Raji (cell line): ENCODE data around the gene OOEP.

Source experiments
- POLR2A ChIP-seq: IDR thresholded peaks from 2 replicates; pipeline ENCODE4 v1.6.1; 2011; ENCODE audit warnings: low read depth, low read length, control low read depth; ENCODE audit not compliant: insufficient read depth

OOEP gene

DNA sequence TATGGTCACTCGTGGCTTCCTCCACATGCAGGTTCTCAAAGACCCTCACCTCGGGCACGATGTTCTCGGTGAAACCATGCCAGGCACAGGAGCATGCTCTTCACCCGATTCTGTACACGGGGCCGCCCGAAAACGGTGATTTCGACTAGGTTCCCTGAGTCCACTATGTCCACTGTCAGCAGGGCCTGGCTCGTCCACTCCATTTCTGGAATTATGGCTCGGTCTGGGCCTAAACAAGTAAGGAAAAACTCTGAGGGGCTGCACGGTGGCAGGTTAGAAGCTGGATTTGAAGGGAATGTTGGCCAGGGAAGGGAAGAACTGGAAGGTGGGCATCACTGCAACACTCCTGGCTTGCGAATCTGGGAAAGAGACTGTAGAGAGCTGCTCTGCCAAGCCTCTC is 540 bp downstream of the OOEP start:
- no peak for TF ChIP-seq POLR2A

DNA sequence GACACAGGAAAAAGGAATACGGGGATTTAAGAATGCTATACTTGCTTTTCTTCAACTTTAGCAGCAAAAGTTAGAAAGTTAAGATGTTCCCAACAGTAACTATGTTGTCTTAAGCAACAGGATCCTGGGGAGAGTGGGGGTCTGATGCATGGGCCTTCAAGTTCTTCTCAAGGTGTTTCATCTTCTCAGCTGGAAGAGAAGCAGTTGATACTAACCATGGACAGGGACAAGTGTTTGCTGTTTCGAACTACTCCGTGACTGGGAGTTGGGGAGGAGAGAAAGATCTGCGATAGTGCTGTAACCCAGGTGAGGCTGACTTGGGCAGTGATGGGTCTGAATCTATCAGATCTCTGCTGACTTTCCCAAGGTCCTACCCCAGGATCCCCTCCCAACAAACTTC is 1.0 kb downstream of the OOEP start:
- TF ChIP-seq POLR2A = no peak

DNA sequence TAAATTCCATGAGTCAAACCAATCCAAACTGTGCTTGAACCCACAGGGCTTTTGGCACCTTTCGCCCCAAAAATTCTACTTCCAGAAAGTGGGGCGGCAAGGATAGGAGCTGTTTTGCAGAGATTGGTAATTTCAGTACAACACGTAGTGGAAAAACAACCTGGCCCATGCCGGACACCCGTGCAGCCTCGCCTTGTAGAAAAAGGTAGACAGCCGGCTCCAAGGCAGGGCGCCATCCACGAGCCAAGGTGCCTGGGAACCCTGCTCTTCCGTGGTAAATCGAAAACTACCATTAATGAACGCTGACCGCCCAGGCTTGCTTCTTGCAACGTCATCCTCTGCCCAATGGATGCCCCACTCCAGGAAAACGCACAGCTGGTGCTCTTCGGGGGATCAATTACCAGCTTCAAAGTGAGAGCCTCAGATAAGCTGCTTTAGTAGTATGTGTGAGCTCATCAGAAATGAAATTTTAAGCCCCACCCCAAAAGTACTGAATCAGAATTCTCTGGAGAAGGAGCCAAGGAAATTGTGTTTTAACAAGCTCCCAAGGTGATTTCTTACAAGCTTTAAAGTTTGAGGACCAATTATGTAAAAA is 1.8 kb downstream of the OOEP start:
- no peak for TF ChIP-seq POLR2A

DNA sequence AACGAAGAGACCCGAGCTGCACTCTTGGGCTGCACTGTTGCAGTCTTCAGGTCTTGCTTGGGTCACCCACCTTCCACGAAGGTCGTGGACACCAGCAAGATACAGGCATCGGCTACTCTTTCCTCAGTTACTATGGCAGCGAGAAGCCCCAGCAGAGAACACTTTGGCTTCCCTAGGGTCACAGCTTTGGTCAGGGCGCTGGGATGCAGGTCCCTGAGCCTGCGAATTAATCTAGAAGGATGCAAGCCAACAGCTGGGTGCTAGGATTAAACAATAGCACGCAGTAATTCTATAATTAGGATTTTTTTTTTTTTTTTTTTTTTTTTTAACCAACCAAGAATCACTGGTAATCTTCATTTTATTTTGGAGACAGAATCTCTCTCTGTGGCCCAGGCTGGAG is 5.1 kb downstream of the OOEP start:
- no peak for TF ChIP-seq POLR2A

DNA sequence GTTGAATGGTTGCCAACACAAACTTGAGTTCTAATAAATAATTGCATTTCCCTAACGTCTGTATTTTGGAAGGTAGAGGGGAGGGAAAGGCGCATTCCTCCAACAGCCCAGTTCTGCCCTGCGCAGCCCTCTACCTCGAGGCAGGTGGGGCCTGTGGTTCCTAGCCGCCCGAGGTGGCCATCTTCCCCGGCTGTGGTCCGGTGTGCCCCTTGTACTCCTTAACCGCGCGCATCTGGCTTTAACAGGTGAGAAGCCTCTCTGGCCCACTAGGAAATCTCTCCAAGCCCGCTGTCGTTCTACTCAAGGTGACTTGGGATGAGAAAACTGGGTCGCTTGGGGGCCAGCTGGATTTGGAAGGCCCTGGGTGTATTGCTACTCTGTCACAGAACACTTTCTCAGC is 5.6 kb downstream of the OOEP start:
- TF ChIP-seq POLR2A = no peak

DNA sequence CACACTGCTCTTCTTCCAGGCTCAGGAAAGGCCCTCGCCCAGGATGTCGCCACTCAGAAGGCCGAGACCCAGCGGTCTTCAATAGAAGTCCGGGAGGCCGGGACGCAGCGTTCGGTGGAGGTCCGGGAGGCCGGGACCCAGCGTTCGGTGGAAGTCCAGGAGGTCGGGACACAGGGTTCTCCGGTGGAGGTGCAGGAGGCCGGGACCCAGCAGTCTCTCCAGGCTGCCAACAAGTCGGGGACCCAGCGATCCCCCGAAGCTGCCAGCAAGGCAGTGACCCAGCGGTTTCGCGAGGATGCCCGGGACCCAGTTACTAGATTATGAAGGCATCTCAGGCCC is 6.2 kb downstream of the OOEP start:
- no peak for TF ChIP-seq POLR2A

DNA sequence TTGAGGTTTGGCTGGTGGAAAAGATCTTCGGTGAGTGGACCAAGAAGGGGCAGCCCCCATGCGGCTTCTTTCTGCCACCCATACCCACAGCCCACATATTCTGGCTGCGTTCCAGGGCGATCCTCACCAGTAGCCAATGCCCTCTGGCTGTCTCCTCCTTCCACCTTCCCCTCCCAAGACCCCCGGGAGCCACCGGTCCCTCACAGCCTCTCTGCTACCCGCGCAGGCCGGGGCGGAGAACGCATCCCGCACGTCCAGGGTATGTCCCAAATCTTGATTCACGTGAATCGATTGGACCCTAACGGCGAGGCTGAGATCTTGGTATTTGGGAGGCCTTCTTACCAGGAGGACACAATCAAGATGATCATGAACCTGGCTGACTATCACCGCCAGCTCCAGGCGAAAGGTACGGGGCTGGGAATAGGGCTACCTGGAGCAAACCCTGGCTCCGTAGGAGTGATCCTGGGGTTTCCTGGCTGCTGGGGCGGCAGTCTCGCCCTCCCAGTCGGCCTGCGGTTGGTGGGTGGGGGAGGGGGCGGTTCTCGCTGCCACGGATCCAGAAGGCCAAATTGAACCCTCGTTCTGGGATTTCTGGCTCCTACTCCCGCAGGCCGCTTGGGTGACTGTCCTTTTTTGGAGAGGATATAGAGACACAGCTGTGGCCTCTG is 6.7 kb downstream of the OOEP start:
- no peak for TF ChIP-seq POLR2A

DNA sequence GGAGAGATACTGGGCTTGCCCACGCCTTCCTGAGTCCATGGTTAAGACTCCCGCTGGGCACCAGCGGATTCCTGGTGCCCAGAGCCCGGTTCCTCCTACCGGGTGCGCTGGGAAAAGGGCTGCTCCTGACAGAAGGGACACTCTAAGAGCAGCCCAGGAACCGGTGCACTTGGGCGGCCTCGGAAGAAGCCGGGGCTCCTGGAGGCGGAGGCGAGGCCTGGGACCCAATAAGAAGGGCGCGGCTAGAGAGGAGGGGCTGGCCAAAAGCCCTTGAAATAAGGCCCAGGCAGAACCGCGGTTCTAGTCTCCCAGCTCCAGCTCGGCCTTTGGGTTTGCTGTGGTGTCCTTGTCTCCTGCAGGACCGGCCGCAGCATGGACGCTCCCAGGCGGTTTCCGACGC is 7.3 kb downstream of the OOEP start, which contains the start of gene KHDC3L:
KHDC3L (plus strand) TSS at position 301 of the 400 bp plus-strand sequence; CDS start at position 373, 72 bp downstream.
- no peak for TF ChIP-seq POLR2A

DNA sequence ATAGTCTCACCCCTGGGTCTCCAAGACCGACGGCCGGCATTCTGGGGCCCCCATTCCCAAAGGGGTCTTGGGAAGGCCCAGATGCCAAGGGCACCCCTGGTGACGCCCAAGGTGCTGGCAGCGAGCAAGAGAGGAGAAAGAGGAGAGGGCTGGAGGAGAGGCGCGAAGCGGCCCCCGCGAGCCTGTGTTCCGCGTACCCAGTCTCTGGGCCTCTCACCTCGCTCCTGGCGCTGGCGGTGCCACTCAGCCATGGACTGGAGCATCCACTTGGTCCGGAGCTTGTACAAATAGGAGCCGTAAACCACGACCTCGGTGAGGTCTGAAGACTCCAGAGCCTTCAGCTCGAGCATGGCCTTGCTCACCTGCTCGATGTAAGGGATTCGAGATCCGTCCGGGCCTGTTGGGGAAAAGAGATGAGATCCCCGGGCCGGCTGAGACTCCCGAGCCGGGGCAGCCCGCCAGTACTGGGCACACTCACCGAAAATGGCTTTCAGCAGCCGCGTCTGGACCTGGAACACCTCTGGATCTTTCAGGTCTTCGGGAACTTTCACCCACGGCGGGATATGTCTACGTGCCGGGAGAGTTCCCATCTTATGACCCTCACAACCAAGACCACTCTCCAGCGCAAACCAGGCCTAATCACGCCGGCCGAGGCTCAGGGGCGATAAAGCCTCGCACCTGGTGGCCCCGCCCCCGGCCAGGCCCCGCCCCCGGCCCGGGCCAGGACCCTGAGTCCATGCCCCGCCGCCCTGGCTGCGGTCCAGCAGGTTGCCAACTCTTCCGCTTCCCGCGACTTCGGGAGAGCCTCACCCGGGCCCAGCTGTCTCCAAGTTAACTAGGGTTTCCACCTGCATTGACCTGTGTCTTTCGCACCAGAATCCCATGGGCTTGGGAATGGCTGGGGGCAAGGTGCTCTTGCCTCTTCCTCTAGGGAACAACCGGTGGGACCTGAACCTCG is 15.8 kb downstream of the OOEP start, which contains the start of gene DPPA5:
DPPA5 (minus strand) TSS at position 641 of the 958 bp plus-strand sequence; CDS start at position 590, 51 bp downstream.
- TF ChIP-seq POLR2A = no peak

DNA sequence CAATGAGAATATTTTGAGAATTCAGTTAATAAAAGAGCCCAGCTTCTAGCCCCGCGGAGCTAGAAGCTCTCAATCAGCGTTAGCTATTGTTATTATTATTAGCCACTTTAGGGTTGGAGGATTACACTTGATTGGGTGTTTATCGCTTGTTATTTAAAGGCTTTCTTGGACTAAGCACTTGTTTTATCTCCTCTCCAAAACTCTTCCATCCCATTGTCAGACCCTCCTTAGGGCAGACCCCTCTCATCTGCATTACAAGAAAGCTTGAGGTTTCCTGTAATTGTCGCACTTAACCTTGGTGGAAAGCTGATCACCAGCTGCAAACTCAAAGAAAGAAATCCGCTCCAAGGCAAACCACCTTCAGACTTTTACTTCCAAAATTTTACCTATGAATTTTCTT is 20.4 kb downstream of the OOEP start:
- TF ChIP-seq POLR2A = no peak

DNA sequence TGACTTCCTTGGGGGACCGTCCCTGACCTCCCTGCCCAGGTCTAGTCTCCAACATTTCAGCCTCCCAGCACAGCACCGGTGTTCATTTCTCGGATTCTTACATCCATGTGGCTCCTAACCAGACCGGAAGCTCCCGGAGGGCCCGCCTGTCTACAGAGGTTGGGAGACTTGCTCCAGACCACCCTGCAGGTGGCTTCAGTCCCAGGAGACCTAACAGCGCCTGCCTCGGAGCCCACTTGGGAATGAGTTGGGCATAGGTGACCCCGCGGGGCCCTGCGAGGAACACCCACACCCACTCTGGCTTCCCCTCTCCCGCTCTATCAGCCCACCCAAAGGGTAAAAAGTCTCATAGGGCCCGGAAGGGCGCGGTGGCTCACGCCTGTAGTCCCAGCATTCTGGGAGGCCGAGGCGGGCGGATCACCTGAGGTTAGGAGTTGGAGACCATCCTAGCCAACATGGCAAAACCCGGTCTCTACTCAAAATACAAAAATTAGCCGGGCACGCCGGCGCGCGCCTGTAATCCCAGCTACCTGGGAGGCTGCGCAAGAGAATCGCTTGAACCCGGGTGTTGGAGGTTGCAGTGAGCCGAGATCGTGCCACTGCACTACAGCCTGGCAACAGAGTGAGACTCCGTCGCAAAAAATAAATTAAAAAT is 21.0 kb downstream of the OOEP start:
- no peak for TF ChIP-seq POLR2A

DNA sequence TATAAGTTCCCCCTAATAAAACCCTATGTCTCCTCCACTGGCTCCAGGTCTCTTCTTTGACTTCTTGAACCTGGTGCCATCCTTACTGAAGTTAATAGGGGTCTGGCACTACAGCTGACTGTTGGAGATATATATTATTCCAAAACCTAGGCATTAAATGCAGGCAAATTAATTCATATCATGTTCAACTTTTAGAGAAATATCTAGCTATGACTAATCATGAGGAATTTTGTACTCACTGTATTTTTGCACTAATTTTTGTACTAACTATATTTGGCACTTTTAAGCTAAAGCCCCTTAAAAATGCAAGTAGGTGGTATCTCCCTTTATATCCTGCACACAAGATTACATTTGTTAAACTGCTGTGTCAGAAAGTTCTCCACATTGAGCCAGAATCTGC is 26.5 kb downstream of the OOEP start:
- no peak for TF ChIP-seq POLR2A

DNA sequence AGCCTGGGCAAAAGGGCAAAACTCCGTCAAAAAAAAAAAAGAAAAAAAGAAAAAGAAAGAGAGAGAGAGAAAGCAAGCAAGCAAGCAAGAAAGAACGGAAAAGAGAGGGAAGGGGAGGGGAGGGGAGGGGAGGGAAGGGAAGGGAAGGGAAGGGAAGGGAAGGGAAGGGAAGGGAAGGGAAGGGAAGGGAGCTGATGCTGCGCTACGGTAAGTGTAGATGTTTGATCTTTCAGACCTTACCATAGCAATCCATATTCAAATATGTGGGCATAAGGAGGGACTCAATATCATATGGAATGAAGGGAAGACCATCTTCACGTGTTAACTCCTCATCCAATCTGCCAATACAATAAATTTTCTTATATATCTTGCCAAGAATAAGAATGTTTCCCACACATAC is 27.5 kb downstream of the OOEP start:
- TF ChIP-seq POLR2A = no peak

DNA sequence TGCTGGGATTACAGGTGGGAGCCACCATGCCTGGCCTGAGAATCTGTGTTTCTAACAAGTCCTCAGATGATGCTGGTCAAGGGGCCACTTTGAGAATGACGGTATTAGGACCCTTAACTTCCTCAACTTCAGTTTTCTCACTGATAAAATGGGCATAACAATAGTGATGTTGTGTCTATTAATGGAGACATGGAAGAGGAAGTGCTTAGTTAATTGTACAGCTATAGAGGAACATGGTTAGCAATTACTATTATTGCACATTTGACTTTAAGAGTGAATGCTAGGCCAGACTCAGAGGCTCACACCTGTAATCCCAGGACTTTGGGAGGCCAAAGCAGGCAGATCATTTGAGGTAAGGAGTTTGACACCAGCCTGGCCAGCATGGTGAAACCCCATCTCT is 28.4 kb downstream of the OOEP start:
- TF ChIP-seq POLR2A = no peak

DNA sequence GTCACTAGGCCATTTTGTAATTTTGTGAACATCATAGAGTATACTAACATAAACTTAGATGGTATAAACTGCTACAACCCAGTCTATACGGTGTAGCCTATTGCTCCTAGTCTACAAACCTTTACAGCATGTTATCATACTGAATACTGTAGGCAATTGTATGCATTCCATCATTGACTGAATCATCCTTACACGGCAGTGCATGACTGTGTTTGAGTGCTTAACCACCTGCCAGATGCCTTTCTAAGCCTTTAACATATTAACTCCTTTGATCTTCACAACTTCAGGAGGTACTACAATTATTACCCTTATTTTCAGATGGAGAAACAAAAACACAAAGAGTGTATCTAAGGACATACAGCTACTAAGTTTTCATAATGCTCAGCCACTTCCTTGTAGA is 29.6 kb downstream of the OOEP start:
- no peak for TF ChIP-seq POLR2A
